Ovary (tissue), 9 donors: Measurements from ENCODE around the gene VSIG10L. TPM values are rescaled to one million over a fixed set of nuclear protein-coding genes. Genes with fewer than 3 reads are reported as not detected.

Source experiments
- DNase-seq, 5 donors: peaks; one replicate each; pipeline ENCODE4 v3.0.0-alpha.2; 2019 to 2020
- H3K27ac ChIP-seq, 2 donors: fragments of 200-600 bp; one replicate each; pipeline versions ENCODE4 v1.5.1 to v1.8.0; 2019 to 2022
- H3K27me3 ChIP-seq: fragments of 200-600 bp; one replicate; pipeline ENCODE4 v1.8.0; 2022
- H3K36me3 ChIP-seq: fragments of 200-600 bp; sonication (generic); one replicate; pipeline ENCODE4 v1.5.1; 2019
- H3K4me1 ChIP-seq: one replicate; pipeline ENCODE4 v1.8.1; 2013; ENCODE audit warnings: mild to moderate bottlenecking, moderate library complexity; ENCODE audit not compliant: insufficient read depth
- H3K4me3 ChIP-seq: fragments of 200-600 bp; sonication (generic); one replicate; pipeline ENCODE4 v1.5.1; 2017
- H3K9me3 ChIP-seq, 2 donors: fragments of 200-600 bp in 1 of 2; sonication (generic) in 1 of 2; one replicate each; pipeline versions ENCODE4 v1.5.1 to v1.8.1; 2013 to 2019; ENCODE audit warnings: mild to moderate bottlenecking in 1 of 2, moderate library complexity in 1 of 2
- CTCF ChIP-seq, 3 donors: fragments of 450-650 bp in 2 of 3; fragments of 200-600 bp in 1 of 3; IDR thresholded peaks; one replicate each; pipeline versions ENCODE4 v1.5.1 to v1.8.0; 2016 to 2022; ENCODE audit warnings: antibody characterized with exemption in 3 of 3, mild to moderate bottlenecking in 1 of 3
- EP300 ChIP-seq: sonication (generic); formaldehyde crosslinking; IDR thresholded peaks from one replicate; pipeline ENCODE4 v1.6.1; 2017; ENCODE audit warnings: antibody characterized with exemption
- POLR2A ChIP-seq: fragments of 450-650 bp; IDR thresholded peaks from one replicate; pipeline ENCODE4 v1.6.1; 2017; ENCODE audit warnings: antibody characterized with exemption, mild to moderate bottlenecking, moderate library complexity
- WGBS, 3 donors: extraction: QIAGEN DNeasy Blood & Tissue Kit in 1 of 3; methylation state at CpG; one replicate each; pipeline versions ENCODE4 v1.1.5 to v1.1.7; 2013 to 2017; 5-methylcytosine and 5-hydroxymethylcytosine counted together
- intact Hi-C, 4 donors: fragments of 100-400 bp; cut with DNase I; formaldehyde crosslinking; loops; one replicate each; pipeline versions ENCODE4 v1.11.0 to v1.15.1; 2022 to 2023
- polyA plus RNA-seq, 2 donors: library from polyadenylated mRNA; stranded (reverse); fragments of 200-250 nt in 1 of 2; fragments of 350-450 nt in 1 of 2; fragmentation: Illumina TruSeq in 1 of 2; extraction: RNeasy Lipid Tissue Mini Kit (QIAGEN cat#74804) in 1 of 2; gene quantifications; one replicate each; pipeline ENCODE4 v1.2.3, GENCODE V29; 2013 to 2014
- total RNA-seq, 7 donors: library from RNA; depleted of rRNA in 2 of 7; stranded (reverse); fragments of >200 nt in 2 of 7; fragmentation: NEBNext Ultra II Directional in 3 of 7; extraction: Animal tissue kit (Norgen Biotek cat#: 25700) in 3 of 7; gene quantifications; one replicate each; pipeline versions ENCODE4 v1.1.0 to v1.2.4, GENCODE V29; 2016 to 2023
- donor health status: DM: no; HTN: no; CAD: no; lungs with moderate emphysema.
- donor health status: DM: no; HTN: no; CAD: no.
- donor health status: Bipolar disorder and iron deficiency.
- donor health status: DM: yes; HTN: yes; CAD: no.
- donor health status: DM: no; HTN: no; CAD: no.
- donor health status: DM: yes; HTN: yes; CAD: no.

The VSIG10L gene
- total and polyA plus RNA-seq, 9 donors, result 1.8 to 8.1 (median 5.4) TPM

GRCh38 chr19:51295382-51296126, 46.4 kb downstream of the VSIG10L start:
- Histone ChIP-seq H3K4me1 (no peaks in the 10 kb centered on the region), H3K27me3 (no peaks in the 10 kb centered on the region), H3K9me3 (no peaks in the 10 kb centered on the region), H3K4me3 (no peak overlapping the region), H3K27ac (no peak overlapping the region), H3K36me3 (no peaks in the 10 kb centered on the region)
- no peak for TF ChIP-seq POLR2A
- no peak for TF ChIP-seq EP300
- no peak for TF ChIP-seq CTCF (IDR thresholded peaks at IDR 0.05)
- intact Hi-C loops, result no loop called here
- no peak for DNase-seq
- 26 to 40% (median 30%) methylated on average over 15 of the region's 15 CpGs for WGBS, 3 donors

- Histone ChIP-seq H3K4me1 (no peaks in the 10 kb centered on the region), H3K9me3 (no peaks in the 10 kb centered on the region), H3K27me3 (no peaks in the 10 kb centered on the region), H3K27ac (no peak overlapping the region), H3K36me3 (no peaks in the 10 kb centered on the region), H3K4me3 (no peak overlapping the region)
- DNase-seq, result no peak
- intact Hi-C loops, result no loop called here
- TF ChIP-seq CTCF (IDR thresholded peaks at IDR 0.05), result no peak
- TF ChIP-seq POLR2A, result no peak
- TF ChIP-seq EP300, result no peak
- 43 to 51% (median 48%) methylated on average over 12 of the region's 12 CpGs for WGBS, 3 donors
Observed at GRCh38 chr19:51294977-51295375, 47.0 kb downstream of the VSIG10L start.

- no peaks in the 10 kb centered on the region for H3K9me3 ChIP-seq
- DNase-seq, result no peak
- no peaks in the 10 kb centered on the region for H3K27me3 ChIP-seq
- no peak for TF ChIP-seq CTCF (IDR thresholded peaks at IDR 0.05)
- H3K4me1 ChIP-seq, result no peaks in the 10 kb centered on the region
- no peak overlapping the region for H3K27ac ChIP-seq
- no peak overlapping the region for H3K4me3 ChIP-seq
- H3K36me3 ChIP-seq, result no peaks in the 10 kb centered on the region
- intact Hi-C loops, result no loop called here
- 71 to 76% (median 76%) methylated on average over 22 to 23 of the region's 23 CpGs for WGBS, 3 donors
Observed at GRCh38 chr19:51294211-51294976, 47.5 kb downstream of the VSIG10L start.

GRCh38 chr19:51293571-51294210, 48.2 kb downstream of the VSIG10L start:
- TF ChIP-seq EP300 (no peak), POLR2A (no peak), CTCF (IDR thresholded peaks at IDR 0.05) (no peak)
- Histone ChIP-seq H3K36me3 (no peaks in the 10 kb centered on the region), H3K4me3 (no peak overlapping the region), H3K9me3 (no peaks in the 10 kb centered on the region), H3K4me1 (no peaks in the 10 kb centered on the region), H3K27ac (no peak overlapping the region), H3K27me3 (no peaks in the 10 kb centered on the region)
- DNase-seq, result no peak
- intact Hi-C loops, result no loop called here
- WGBS, 3 donors, result 63 to 71% (median 66%) methylated on average over 14 of the region's 14 CpGs
